ENCODE measurements around the gene FNDC3A. TPM values are rescaled to one million over a fixed set of nuclear protein-coding genes. Genes with fewer than 3 reads are reported as not detected.

FNDC3A gene
- total RNA-seq, 1 donor from 2014 or later, result 16.9 TPM

DNA sequence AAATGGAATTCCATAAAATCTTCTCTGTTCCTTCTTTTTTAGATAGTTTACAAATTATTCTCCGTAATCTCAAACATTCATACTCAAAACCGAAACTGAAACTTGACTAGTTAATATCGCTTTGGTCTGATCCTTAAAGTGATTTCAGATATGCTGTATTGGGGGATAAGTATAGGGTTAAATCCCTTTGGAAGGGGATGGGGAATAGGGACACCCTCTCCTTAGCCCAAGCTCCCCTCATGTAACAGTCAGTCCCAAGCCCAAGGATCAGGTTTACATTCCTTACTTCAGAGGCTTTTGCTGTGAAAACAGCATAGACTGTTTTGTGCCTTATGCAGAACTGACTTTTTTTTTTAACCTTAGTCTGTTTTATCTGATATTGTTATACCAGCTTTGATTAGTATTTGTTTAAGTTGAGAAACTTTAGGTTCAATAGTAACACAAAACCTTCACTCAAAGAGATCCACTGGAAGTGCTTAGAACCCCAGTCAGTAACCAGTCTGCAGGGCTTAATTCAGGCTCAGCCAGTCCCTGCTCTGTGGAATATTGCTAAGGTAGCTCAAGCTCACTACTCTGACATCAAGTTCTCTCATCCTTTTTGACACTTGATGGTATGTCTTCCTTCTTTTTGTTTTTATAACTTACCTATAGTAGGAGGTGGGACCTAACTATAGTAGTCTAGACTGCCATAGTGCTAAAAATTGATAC is 282.5 kb downstream of the FNDC3A start:
- DNase-seq, result no peak
- intact Hi-C loops (cut with DNase I), result no loop called here
- ATAC-seq (ENCODE audit: poor library complexity), result no peak

Other genes with a start within 250 kb of the FNDC3A start
- gene MLNR, start 244.4 kb downstream of the FNDC3A start, total RNA-seq, result not detected

Measured in Right ventricle myocardium superior (tissue), 1 donor.